K562 (cell line): Measurements from ENCODE around the gene SERTAD3. TPM values are rescaled to one million over a fixed set of nuclear protein-coding genes. Genes with fewer than 3 reads are reported as not detected.
A peak's percentile ranks its signal among the peaks of the same experiment; 100 is the strongest.

Source experiments
- BHLHE40 ChIP-seq: IDR thresholded peaks from 2 replicates; pipeline ENCODE4 v1.6.1; 2011; ENCODE audit warnings: low read length, improper control_type of control experiment
- CEBPB ChIP-seq: fragments of 450-650 bp; IDR thresholded peaks from 2 replicates; pipeline ENCODE4 v1.6.1; 2016; ENCODE audit warnings: missing genetic modification characterization, missing compliant biosample characterization
- CEBPZ ChIP-seq: fragments of 150-350 bp; IDR thresholded peaks from 2 replicates; pipeline ENCODE4 v1.6.1; 2014; ENCODE audit warnings: low read depth, mild to moderate bottlenecking, low read length, borderline replicate concordance
- FOXJ2 ChIP-seq: fragments of 200-800 bp; sonication (Bioruptor generic); IDR thresholded peaks from 2 replicates; pipeline ENCODE4 v1.6.1; 2016; ENCODE audit warnings: missing genetic modification characterization, missing compliant biosample characterization
- GATAD2B ChIP-seq: fragments of 450-650 bp; IDR thresholded peaks from 2 replicates; pipeline ENCODE4 v1.6.1; 2017; ENCODE audit warnings: mild to moderate bottlenecking, borderline replicate concordance
- ILK ChIP-seq: fragments of 450-650 bp; IDR thresholded peaks from 2 replicates; pipeline ENCODE4 v1.6.1; 2016; ENCODE audit warnings: missing genetic modification characterization, low read depth, mild to moderate bottlenecking, missing compliant biosample characterization, moderate library complexity, borderline replicate concordance
- KDM5B ChIP-seq: fragments of 200-600 bp; sonication (generic); IDR thresholded peaks from 2 replicates; pipeline ENCODE4 v1.6.1; 2012; ENCODE audit warnings: low read depth, mild to moderate bottlenecking, moderate library complexity, low read length, control low read depth, inconsistent platforms; ENCODE audit not compliant: insufficient replicate concordance
- POLR2G ChIP-seq: fragments of 200-400 bp; formaldehyde crosslinking; IDR thresholded peaks from 2 replicates; pipeline ENCODE4 v1.6.1; 2017; ENCODE audit warnings: low read depth, mild to moderate bottlenecking, antibody characterized with exemption, low read length, moderate library complexity
- RAD51 ChIP-seq: fragments of 450-650 bp; IDR thresholded peaks from 2 replicates; pipeline ENCODE4 v1.7.1; 2016; ENCODE audit warnings: low read depth, mild to moderate bottlenecking, borderline replicate concordance
- SLC30A9 ChIP-seq: fragments of 250-450 bp; sonication (Bioruptor Pico); IDR thresholded peaks from 2 replicates; pipeline ENCODE4 v1.8.0; 2022; ENCODE audit warnings: mild to moderate bottlenecking, moderate library complexity
- TAF9B ChIP-seq: fragments of 450-650 bp; IDR thresholded peaks from 2 replicates; pipeline ENCODE4 v1.6.1; 2018; ENCODE audit warnings: mild to moderate bottlenecking; ENCODE audit not compliant: partially characterized antibody
- ZBTB17 ChIP-seq: fragments of 450-650 bp; formaldehyde crosslinking; IDR thresholded peaks from 2 replicates; pipeline ENCODE4 v1.4.0; 2020; ENCODE audit warnings: mild to moderate bottlenecking
- ZBTB26 ChIP-seq: fragments of 450-650 bp; formaldehyde crosslinking; IDR thresholded peaks from 2 replicates; pipeline ENCODE4 v1.4.0; 2022; ENCODE audit warnings: missing genetic modification characterization
- ZNF217 ChIP-seq: sonication (generic); formaldehyde crosslinking; IDR thresholded peaks from 2 replicates; pipeline ENCODE4 v1.8.0; 2022; ENCODE audit warnings: mild to moderate bottlenecking, missing genetic modification reagents
- ZNF707 ChIP-seq: fragments of 250-450 bp; sonication (Bioruptor Pico); conservative IDR thresholded peaks from 2 replicates; pipeline ENCODE4 v1.8.0; 2022; ENCODE audit warnings: inconsistent platforms, mild to moderate bottlenecking, moderate library complexity
- polyA plus RNA-seq, 8 experiments: library from polyadenylated mRNA; depleted of rRNA in 4 of 8; stranded (reverse) in 5 of 8; unstranded in 3 of 8; fragments of >200 nt; fragmentation: Nextera tagmentation in 2 of 8; fragmentation: Illumina TruSeq in 1 of 8; extraction: Ambion mirVana in 2 of 8; extraction: Trizol in 1 of 8; gene quantifications; 2 replicates each; pipeline versions ENCODE4 v1.2.1 to v1.2.3, GENCODE V29; 2011 to 2014; ENCODE audit warnings: inconsistent platforms in 1 of 8, missing spikeins in 1 of 8
- total RNA-seq, 7 experiments: library from RNA; depleted of rRNA in 6 of 7; stranded (reverse); fragments of >200 nt in 6 of 7; fragmentation: Illumina TruSeq in 2 of 7; extraction: Trizol in 2 of 7; gene quantifications; 2 replicates each; pipeline versions ENCODE4 v1.2.1 to v1.2.3, GENCODE V29; 2011 to 2021; ENCODE audit warnings: low replicate concordance in 1 of 7
- TF ChIP-seq, protein P1 (sequence below): sonication (generic); formaldehyde crosslinking; IDR thresholded peaks from 2 replicates; pipeline ENCODE4 v1.8.1; 2023; ENCODE audit warnings: mild to moderate bottlenecking, missing genetic modification reagents
- TF ChIP-seq, protein P2 (sequence below), 2 experiments: IDR thresholded peaks in 1 of 2; conservative IDR thresholded peaks in 1 of 2; 2 replicates each; pipeline ENCODE4 v1.6.1; 2016; ENCODE audit warnings: low read depth in 2 of 2, mild to moderate bottlenecking in 1 of 2, missing compliant biosample characterization in 1 of 2, missing genetic modification characterization in 1 of 2, moderate library complexity in 1 of 2

The SERTAD3 gene
- total and polyA plus RNA-seq, 9 of the 15 experiments (the other 6 are each of a cell fraction or from before 2014, with no cell fraction given) = 5.4 to 28.9 (median 17.5) TPM

- TF ChIP-seq, protein P1, sequence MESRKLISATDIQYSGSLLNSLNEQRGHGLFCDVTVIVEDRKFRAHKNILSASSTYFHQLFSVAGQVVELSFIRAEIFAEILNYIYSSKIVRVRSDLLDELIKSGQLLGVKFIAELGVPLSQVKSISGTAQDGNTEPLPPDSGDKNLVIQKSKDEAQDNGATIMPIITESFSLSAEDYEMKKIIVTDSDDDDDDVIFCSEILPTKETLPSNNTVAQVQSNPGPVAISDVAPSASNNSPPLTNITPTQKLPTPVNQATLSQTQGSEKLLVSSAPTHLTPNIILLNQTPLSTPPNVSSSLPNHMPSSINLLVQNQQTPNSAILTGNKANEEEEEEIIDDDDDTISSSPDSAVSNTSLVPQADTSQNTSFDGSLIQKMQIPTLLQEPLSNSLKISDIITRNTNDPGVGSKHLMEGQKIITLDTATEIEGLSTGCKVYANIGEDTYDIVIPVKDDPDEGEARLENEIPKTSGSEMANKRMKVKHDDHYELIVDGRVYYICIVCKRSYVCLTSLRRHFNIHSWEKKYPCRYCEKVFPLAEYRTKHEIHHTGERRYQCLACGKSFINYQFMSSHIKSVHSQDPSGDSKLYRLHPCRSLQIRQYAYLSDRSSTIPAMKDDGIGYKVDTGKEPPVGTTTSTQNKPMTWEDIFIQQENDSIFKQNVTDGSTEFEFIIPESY (CRISPR knock-in tag) = no peak
- TF ChIP-seq CEBPZ = no peak
- TF ChIP-seq TAF9B = no peak
- no peak; the same call in 1 of the 2 replicates for TF ChIP-seq RAD51
- TF ChIP-seq KDM5B = no peak
- TF ChIP-seq FOXJ2 (tag) = 0 out of 2 replicates have a peak, but pooled peaks have one; percentile 49
- no peak for TF ChIP-seq ZBTB17 (CRISPR knock-in tag)
- no peak for TF ChIP-seq SLC30A9 (CRISPR knock-in tag)
- TF ChIP-seq ILK = no peak
- TF ChIP-seq, protein P2, sequence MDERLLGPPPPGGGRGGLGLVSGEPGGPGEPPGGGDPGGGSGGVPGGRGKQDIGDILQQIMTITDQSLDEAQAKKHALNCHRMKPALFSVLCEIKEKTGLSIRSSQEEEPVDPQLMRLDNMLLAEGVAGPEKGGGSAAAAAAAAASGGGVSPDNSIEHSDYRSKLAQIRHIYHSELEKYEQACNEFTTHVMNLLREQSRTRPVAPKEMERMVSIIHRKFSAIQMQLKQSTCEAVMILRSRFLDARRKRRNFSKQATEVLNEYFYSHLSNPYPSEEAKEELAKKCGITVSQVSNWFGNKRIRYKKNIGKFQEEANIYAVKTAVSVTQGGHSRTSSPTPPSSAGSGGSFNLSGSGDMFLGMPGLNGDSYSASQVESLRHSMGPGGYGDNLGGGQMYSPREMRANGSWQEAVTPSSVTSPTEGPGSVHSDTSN (CRISPR knock-in tag; IDR thresholded peaks at IDR 0.05; ENCODE audit: low read depth) = no peak
- TF ChIP-seq, protein P2 (tag; conservative IDR thresholded peaks at IDR 0.05; ENCODE audit: low read depth) = no peak
- no peak; the same call in 1 of the 2 replicates for TF ChIP-seq GATAD2B
- no peak for TF ChIP-seq CEBPB (tag)
- TF ChIP-seq ZNF217 (CRISPR knock-in tag) = no peak
- peak; percentile 77 for TF ChIP-seq POLR2G
- peak; percentile 47; the same call in 1 of the 2 replicates for TF ChIP-seq BHLHE40
- no peak for TF ChIP-seq ZNF707
- no peak for TF ChIP-seq ZBTB26 (CRISPR knock-in tag)
These were observed 10.5 kb downstream of the SERTAD3 start (continued) for GRCh38 chr19:40433391-40434216.
